OCI-LY7 (cell line): Measurements from ENCODE around the gene ATP9A. TPM values are rescaled to one million over a fixed set of nuclear protein-coding genes. Genes with fewer than 3 reads are reported as not detected.

Source experiments
- BruUV-seq: library from RNA; stranded (reverse); fragments of 400-500 nt; replicated peaks from 2 replicates; lab custom pipeline; 2021; lab: Mats Ljungman, UMichigan
- CTCF ChIA-PET: fragments of 300-600 bp; sonication (Branson Sonifier 250); formaldehyde crosslinking; loops from one replicate; lab custom pipeline; 2022; ENCODE audit warnings: antibody characterized with exemption; ENCODE audit not compliant: unreplicated experiment; lab: Charles Lee
- POLR2A ChIA-PET: fragments of 300-600 bp; sonication (Branson Sonifier 250); formaldehyde crosslinking; loops from one replicate; lab custom pipeline; 2022; ENCODE audit warnings: antibody characterized with exemption; lab: Charles Lee
- DNase-seq: peaks from one replicate; pipeline ENCODE4 v3.0.0-alpha.2; 2015; ENCODE audit warnings: low spot score
- H2AFZ ChIP-seq: fragments of 200-600 bp; sonication (generic), shearing (Covaris generic); 2 replicates; pipeline ENCODE4 v1.6.1; 2014; ENCODE audit warnings: mild to moderate bottlenecking, antibody characterized with exemption, low read length, moderate library complexity
- H3K27ac ChIP-seq: fragments of 200-600 bp; sonication (generic); 2 replicates; pipeline ENCODE4 v1.5.1; 2014; ENCODE audit warnings: mixed run types, low read depth, mild to moderate bottlenecking, moderate library complexity, low read length, inconsistent platforms; ENCODE audit not compliant: poor library complexity, severe bottlenecking
- H3K36me3 ChIP-seq: fragments of 200-600 bp; sonication (generic); 2 replicates; pipeline ENCODE4 v1.6.1; 2014; ENCODE audit warnings: mild to moderate bottlenecking, antibody characterized with exemption, low read length, moderate library complexity, mixed read lengths; ENCODE audit not compliant: insufficient read depth
- H3K4me1 ChIP-seq: fragments of 200-600 bp; sonication (generic); 2 replicates; pipeline ENCODE4 v1.5.1; 2014; ENCODE audit warnings: mild to moderate bottlenecking, low read length; ENCODE audit not compliant: insufficient read depth, poor library complexity, severe bottlenecking
- H3K4me2 ChIP-seq: fragments of 200-600 bp; sonication (generic); 2 replicates; pipeline ENCODE4 v1.6.1; 2014; ENCODE audit warnings: mild to moderate bottlenecking, low read length
- H3K4me3 ChIP-seq: fragments of 200-600 bp; sonication (generic); 2 replicates; pipeline ENCODE4 v1.5.1; 2014; ENCODE audit warnings: mild to moderate bottlenecking, low read depth, low read length; ENCODE audit not compliant: poor library complexity, severe bottlenecking
- H3K79me2 ChIP-seq: fragments of 200-600 bp; sonication (generic); 2 replicates; pipeline ENCODE4 v1.6.1; 2016; ENCODE audit warnings: low read depth, mild to moderate bottlenecking, low read length, moderate library complexity, mixed read lengths; ENCODE audit not compliant: insufficient read depth
- H3K9me2 ChIP-seq: fragments of 200-600 bp; sonication (generic); 2 replicates; pipeline ENCODE4 v1.6.1; 2016; ENCODE audit warnings: mild to moderate bottlenecking, low read length, mixed read lengths; ENCODE audit not compliant: insufficient read depth
- H3K9me3 ChIP-seq: fragments of 200-600 bp; sonication (generic); 2 replicates; pipeline ENCODE4 v1.6.1; 2014; ENCODE audit warnings: mild to moderate bottlenecking, mixed run types, low read length, mixed read lengths
- H4K20me1 ChIP-seq: fragments of 200-600 bp; sonication (generic); 2 replicates; pipeline ENCODE4 v1.6.1; 2014; ENCODE audit warnings: mild to moderate bottlenecking, antibody characterized with exemption, low read length, moderate library complexity, mixed read lengths; ENCODE audit not compliant: insufficient read depth
- EZH2phosphoT487 ChIP-seq: fragments of 200-600 bp; sonication (generic); IDR thresholded peaks from 2 replicates; pipeline ENCODE4 v1.6.1; 2018; ENCODE audit warnings: low read depth, borderline replicate concordance, mild to moderate bottlenecking, mixed run types, antibody characterized with exemption, low read length, moderate library complexity, mixed read lengths
- intact Hi-C: fragments of 100-400 bp; cut with micrococcal nuclease; formaldehyde crosslinking; loops from one replicate; pipeline ENCODE4 v1.10.0; 2022; ENCODE audit not compliant: unreplicated experiment
- total RNA-seq, 2 experiments: library from RNA; depleted of rRNA in 1 of 2; stranded (reverse); fragments of >200 nt in 1 of 2; shearing (Covaris generic) in 1 of 2; gene quantifications; 2 replicates each; pipeline ENCODE4 v1.2.3, GENCODE V29; 2014 to 2022
- TF ChIP-seq, protein P1 (sequence below): fragments of 200-600 bp; sonication (generic); conservative IDR thresholded peaks from 2 replicates; pipeline ENCODE4 v1.5.1; 2014; ENCODE audit warnings: mild to moderate bottlenecking, antibody characterized with exemption, low read length, moderate library complexity, mixed read lengths

Gene ATP9A
- total RNA-seq, 2 experiments from 2014 or later: 0.67 to 0.85 TPM

DNA sequence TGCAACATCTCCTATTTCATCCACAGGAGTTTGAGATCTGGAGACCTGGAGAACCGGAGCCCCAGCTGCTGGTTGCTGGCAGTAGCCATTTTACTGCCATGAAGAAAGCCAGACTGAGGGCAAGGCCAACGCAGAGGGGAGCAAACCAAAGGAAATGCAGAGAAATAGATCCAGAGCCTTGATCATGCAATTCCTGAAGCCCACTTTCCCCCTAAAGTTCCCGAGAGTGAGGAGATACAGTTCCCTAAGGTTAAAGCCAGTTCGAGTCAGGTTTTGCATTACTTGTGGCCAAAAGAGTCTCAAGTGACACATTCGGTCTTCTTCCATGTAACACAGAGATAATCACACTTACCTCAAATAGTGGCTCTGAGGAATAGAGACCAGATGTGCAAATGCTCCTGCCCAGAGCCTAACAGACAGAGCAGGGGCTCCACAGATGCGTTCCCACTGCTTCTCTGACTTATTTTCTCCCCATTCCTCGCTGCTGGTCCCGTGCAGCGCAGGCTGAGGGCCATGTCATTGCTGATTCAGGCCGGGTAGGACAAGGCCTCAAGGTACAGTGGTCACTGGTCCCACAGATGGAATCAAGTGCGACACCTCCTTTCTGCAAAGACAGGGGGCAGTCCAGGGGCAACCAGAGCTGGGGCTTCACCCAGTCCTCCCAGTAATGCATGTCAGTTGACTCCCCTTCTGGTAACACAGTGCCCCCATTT is 190.6 kb downstream of the ATP9A start:
- ChIA-PET CTCF (no interaction called here), POLR2A (interaction anchor here (0.7 kb wide), 1 partner anchor 11 kb away, joined by 3 read pairs; no protein-coding TSS in a partner anchor)
- no peak for DNase-seq
- Histone ChIP-seq H3K4me1 (no peaks in the 10 kb centered on the region), H2AFZ (no peak overlapping the region), H3K9me3 (no peaks in the 10 kb centered on the region), H3K9me2 (no peaks in the 10 kb centered on the region), H3K4me3 (no peak overlapping the region), H3K4me2 (no peak overlapping the region), H4K20me1 (no peaks in the 10 kb centered on the region), H3K27ac (no peak overlapping the region), H3K36me3 (no peaks in the 10 kb centered on the region), H3K79me2 (no peaks in the 10 kb centered on the region)
- TF ChIP-seq EZH2phosphoT487: no peak
- TF ChIP-seq, protein P1, sequence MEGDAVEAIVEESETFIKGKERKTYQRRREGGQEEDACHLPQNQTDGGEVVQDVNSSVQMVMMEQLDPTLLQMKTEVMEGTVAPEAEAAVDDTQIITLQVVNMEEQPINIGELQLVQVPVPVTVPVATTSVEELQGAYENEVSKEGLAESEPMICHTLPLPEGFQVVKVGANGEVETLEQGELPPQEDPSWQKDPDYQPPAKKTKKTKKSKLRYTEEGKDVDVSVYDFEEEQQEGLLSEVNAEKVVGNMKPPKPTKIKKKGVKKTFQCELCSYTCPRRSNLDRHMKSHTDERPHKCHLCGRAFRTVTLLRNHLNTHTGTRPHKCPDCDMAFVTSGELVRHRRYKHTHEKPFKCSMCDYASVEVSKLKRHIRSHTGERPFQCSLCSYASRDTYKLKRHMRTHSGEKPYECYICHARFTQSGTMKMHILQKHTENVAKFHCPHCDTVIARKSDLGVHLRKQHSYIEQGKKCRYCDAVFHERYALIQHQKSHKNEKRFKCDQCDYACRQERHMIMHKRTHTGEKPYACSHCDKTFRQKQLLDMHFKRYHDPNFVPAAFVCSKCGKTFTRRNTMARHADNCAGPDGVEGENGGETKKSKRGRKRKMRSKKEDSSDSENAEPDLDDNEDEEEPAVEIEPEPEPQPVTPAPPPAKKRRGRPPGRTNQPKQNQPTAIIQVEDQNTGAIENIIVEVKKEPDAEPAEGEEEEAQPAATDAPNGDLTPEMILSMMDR: 0 out of 2 replicates have a peak, but pooled peaks have one; percentile 23
- no TSS peak for BruUV-seq
- intact Hi-C loops: no loop called here

DNA sequence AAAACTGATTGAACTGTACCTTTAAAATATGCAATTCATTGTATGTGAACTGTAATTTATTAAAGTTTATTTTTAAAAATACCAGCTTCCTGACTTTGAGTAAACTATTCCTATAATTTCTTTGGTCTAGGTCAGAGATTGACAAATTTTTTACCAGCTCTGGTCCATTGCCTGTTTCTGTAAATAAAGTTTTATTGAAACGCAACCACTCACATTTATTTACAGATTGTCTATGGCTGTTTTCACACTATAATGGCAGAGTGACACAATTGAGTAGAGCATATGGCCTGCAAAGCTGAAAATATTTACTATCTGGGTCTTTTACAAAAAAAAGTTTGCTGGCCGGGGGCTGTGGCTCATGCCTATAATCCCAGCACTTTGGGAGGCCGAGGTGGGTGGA is 192.7 kb downstream of the ATP9A start:
- TF ChIP-seq, protein P1: no peak
- no peak for TF ChIP-seq EZH2phosphoT487
- no TSS peak for BruUV-seq
- no peak overlapping the region for H3K4me2 ChIP-seq
- no peak overlapping the region for H3K4me3 ChIP-seq
- H3K9me2 ChIP-seq: no peaks in the 10 kb centered on the region
- H2AFZ ChIP-seq: no peak overlapping the region
- intact Hi-C loops: no loop called here
- H3K36me3 ChIP-seq: no peaks in the 10 kb centered on the region
- no peak overlapping the region for H3K27ac ChIP-seq
- no peaks in the 10 kb centered on the region for H3K4me1 ChIP-seq
- H4K20me1 ChIP-seq: no peaks in the 10 kb centered on the region
- no peaks in the 10 kb centered on the region for H3K9me3 ChIP-seq
- H3K79me2 ChIP-seq: no peaks in the 10 kb centered on the region
- ChIA-PET POLR2A (interaction anchor here (0.6 kb wide), 1 partner anchor 21 kb away, joined by 3 read pairs; no protein-coding TSS in a partner anchor), CTCF (no interaction called here)
- no peak for DNase-seq
